Stimulated activated CD4-positive, alpha-beta T cell treated with anti-CD3 and anti-CD28 coated beads, Interleukin-1b, Interleukin-23, amount 100 ng/mL, for 24 hours (primary cell): ENCODE data around the gene GALNTL6.

Experiments
- DNase-seq, 4 experiments: peaks; one replicate each; pipeline ENCODE4 v3.0.0-alpha.2; 2020; ENCODE audit warnings: low read depth in 4 of 4, low spot score in 1 of 4

The GALNTL6 gene

GRCh38 chr4:171876636-171877035, 63.4 kb downstream of the GALNTL6 start:
- no peak for DNase-seq

- DNase-seq: no peak
These were observed 66.9 kb downstream of the GALNTL6 start for GRCh38 chr4:171880136-171880535.

GRCh38 chr4:171889681-171890080, 76.5 kb downstream of the GALNTL6 start:
- DNase-seq: no peak

- no peak for DNase-seq
These were observed 77.8 kb downstream of the GALNTL6 start for GRCh38 chr4:171891038-171891437.

- no peak for DNase-seq
These were observed 83.2 kb downstream of the GALNTL6 start for GRCh38 chr4:171896426-171896825.

- DNase-seq: no peak
These were observed 106.1 kb downstream of the GALNTL6 start for GRCh38 chr4:171919314-171919713.

GRCh38 chr4:171920901-171921300, 107.7 kb downstream of the GALNTL6 start:
- DNase-seq: no peak

- no peak for DNase-seq
These were observed 111.7 kb downstream of the GALNTL6 start for GRCh38 chr4:171924746-171925376.

GRCh38 chr4:171928336-171928735, 115.1 kb downstream of the GALNTL6 start:
- no peak for DNase-seq

GRCh38 chr4:171929477-171929876, 116.3 kb downstream of the GALNTL6 start:
- no peak for DNase-seq

GRCh38 chr4:171929907-171930306, 116.7 kb downstream of the GALNTL6 start:
- no peak for DNase-seq

- no peak for DNase-seq
These were observed 119.0 kb downstream of the GALNTL6 start for GRCh38 chr4:171932238-171932637.

GRCh38 chr4:171940656-171941055, 127.5 kb downstream of the GALNTL6 start:
- no peak for DNase-seq

GRCh38 chr4:171947400-171947799, 134.2 kb downstream of the GALNTL6 start:
- no peak for DNase-seq

GRCh38 chr4:171948038-171948437, 134.8 kb downstream of the GALNTL6 start:
- DNase-seq: no peak

- DNase-seq: no peak
These were observed 141.4 kb downstream of the GALNTL6 start for GRCh38 chr4:171954650-171955049.

GRCh38 chr4:171956678-171957077, 143.5 kb downstream of the GALNTL6 start:
- no peak for DNase-seq

- no peak for DNase-seq
These were observed 148.9 kb downstream of the GALNTL6 start for GRCh38 chr4:171962110-171962509.

GRCh38 chr4:171966356-171966755, 153.2 kb downstream of the GALNTL6 start:
- DNase-seq: no peak

GRCh38 chr4:171978216-171978615, 165.0 kb downstream of the GALNTL6 start:
- DNase-seq: no peak

- no peak for DNase-seq
These were observed 166.3 kb downstream of the GALNTL6 start for GRCh38 chr4:171979461-171979860.

- no peak for DNase-seq
These were observed 168.0 kb downstream of the GALNTL6 start for GRCh38 chr4:171981185-171981584.
